ENCODE measurements around the gene VTN. TPM values are rescaled to one million over a fixed set of nuclear protein-coding genes. Genes with fewer than 3 reads are reported as not detected.

The VTN gene, protein sequence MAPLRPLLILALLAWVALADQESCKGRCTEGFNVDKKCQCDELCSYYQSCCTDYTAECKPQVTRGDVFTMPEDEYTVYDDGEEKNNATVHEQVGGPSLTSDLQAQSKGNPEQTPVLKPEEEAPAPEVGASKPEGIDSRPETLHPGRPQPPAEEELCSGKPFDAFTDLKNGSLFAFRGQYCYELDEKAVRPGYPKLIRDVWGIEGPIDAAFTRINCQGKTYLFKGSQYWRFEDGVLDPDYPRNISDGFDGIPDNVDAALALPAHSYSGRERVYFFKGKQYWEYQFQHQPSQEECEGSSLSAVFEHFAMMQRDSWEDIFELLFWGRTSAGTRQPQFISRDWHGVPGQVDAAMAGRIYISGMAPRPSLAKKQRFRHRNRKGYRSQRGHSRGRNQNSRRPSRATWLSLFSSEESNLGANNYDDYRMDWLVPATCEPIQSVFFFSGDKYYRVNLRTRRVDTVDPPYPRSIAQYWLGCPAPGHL
- total RNA-seq (1 to 10 TPM in 1 of 2 donors, under 1 TPM in 1; 0.40 to 2.5 TPM), polyA plus RNA-seq (1 to 10 TPM; 1.3 to 1.9 TPM)
- long read RNA-seq, donor 1, result 0 reads
- long read RNA-seq, donor 2, result 0 reads
- long read RNA-seq, donor 3, result 0 reads
- long read RNA-seq, donor 4, result 0 reads
- long read RNA-seq, donor 5, result 0 reads

DNA sequence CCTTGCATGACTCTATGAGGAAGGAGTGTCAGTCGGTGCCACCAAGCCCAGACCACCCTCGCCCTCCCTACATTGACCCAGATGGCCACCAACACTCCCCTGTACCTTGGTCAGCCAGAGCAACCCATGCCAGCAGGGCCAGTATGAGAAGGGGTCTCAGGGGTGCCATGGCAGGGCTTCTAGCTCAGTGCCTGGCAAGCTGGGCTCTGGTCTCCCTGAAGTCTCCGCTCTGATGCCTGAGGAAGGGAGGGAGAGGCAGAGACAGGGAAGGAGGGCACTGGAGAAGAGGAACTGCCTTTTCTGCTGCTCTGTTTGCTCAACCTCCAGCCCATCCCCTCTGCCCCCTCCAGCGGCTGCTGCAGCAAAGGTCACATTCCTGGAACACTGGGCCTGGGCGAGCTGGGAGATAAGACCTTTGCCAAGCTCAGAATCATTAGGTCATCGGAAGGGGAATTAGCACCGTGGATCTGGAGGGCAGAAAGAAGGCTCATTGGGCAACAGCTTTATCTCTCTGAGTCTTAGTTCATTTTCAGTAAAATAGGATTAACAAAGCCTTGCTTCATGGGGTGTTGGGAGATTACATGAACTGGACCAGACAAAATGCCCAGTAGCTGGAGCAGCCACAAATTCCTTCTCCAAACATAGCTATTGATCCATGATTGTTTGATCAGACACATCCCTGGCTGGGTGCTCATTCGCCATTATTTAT is at the start of gene VTN:
Gene VTN (minus strand): TSS at position 273 of the 709 bp plus-strand sequence. CDS start 104 bp downstream, at position 169.
- Histone ChIP-seq H3K4me1 (ENCODE audit: control insufficient read depth in 5 of 5, insufficient read depth in 5 of 5, low read length in 5 of 5) (peaks cover 0 to 21% (median 10%) of the 10 kb centered on the region in 5 donors), H3K36me3 (ENCODE audit: control insufficient read depth in 4 of 4, insufficient read depth in 4 of 4, low read length in 4 of 4) (no peaks in the 10 kb centered on the region), H3K27me3 (ENCODE audit: control insufficient read depth in 3 of 3, insufficient read depth in 3 of 3, low read length in 2 of 3) (no peaks in the 10 kb centered on the region), H3K9ac (ENCODE audit: insufficient read depth in 1 of 2, low read length in 2 of 2) (peak within 1 kb of the TSS in 1 of 2 donors; percentile 47), H3K9me3 (ENCODE audit: control insufficient read depth in 4 of 4, insufficient read depth in 3 of 4, low read length in 3 of 4) (no peaks in the 10 kb centered on the region), H3K27ac (ENCODE audit: low read depth in 1 of 2, low read length in 1 of 2) (peak within 1 kb of the TSS; percentile 12 to 61), H3K4me3 (peak within 1 kb of the TSS; percentile 10)
- WGBS, 2 donors, result 29 to 33% methylated on average over 8 of the region's 8 CpGs
- DNase-seq (peak; percentile 14 to 35 (median 26)), ATAC-seq (ENCODE audit: insufficient read depth, low FRiP score) (peak; percentile 30)
- TF ChIP-seq, protein P1, sequence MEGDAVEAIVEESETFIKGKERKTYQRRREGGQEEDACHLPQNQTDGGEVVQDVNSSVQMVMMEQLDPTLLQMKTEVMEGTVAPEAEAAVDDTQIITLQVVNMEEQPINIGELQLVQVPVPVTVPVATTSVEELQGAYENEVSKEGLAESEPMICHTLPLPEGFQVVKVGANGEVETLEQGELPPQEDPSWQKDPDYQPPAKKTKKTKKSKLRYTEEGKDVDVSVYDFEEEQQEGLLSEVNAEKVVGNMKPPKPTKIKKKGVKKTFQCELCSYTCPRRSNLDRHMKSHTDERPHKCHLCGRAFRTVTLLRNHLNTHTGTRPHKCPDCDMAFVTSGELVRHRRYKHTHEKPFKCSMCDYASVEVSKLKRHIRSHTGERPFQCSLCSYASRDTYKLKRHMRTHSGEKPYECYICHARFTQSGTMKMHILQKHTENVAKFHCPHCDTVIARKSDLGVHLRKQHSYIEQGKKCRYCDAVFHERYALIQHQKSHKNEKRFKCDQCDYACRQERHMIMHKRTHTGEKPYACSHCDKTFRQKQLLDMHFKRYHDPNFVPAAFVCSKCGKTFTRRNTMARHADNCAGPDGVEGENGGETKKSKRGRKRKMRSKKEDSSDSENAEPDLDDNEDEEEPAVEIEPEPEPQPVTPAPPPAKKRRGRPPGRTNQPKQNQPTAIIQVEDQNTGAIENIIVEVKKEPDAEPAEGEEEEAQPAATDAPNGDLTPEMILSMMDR (IDR thresholded peaks at IDR 0.05; ENCODE audit: control extremely low read depth, extremely low read depth), result no peak

DNA sequence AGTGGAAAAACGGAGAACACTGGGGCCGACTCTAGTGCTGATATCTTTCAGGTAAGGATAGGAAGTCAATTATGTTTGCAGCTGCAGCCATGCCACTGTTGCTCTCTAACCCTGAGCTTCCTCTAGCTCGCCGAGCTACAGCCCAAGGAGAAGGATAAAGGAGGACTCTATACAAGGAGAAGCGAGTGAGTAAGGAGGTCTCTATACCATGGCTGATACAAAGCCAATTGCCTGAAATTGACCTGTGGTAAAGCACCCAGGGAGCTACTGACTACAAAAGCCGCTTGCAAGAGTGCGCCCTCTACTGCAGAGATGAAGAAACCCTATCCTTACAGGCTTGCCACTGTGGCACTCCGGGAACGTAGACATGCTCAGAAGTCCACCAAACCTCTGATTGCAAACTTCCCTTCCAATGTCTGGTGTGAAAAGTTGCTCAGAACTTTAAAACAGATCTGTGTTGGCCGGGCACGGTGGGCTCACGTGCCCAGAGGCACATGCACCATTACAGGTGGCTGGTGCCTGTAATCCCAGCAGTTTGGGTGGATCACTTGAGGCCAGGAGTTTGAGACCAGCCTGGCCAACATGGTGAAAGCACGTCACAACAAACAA is 46.7 kb upstream of the VTN start:
- Histone ChIP-seq H3K4me1 (ENCODE audit: control insufficient read depth in 5 of 5, insufficient read depth in 5 of 5, low read length in 5 of 5) (no peaks in the 10 kb centered on the region), H3K27ac (ENCODE audit: low read depth in 1 of 2, low read length in 1 of 2) (no peak overlapping the region), H3K9ac (ENCODE audit: insufficient read depth in 1 of 2, low read length in 2 of 2) (no peak overlapping the region), H3K36me3 (ENCODE audit: control insufficient read depth in 4 of 4, insufficient read depth in 4 of 4, low read length in 4 of 4) (no peaks in the 10 kb centered on the region), H3K4me3 (no peak overlapping the region), H3K27me3 (ENCODE audit: control insufficient read depth in 3 of 3, insufficient read depth in 3 of 3, low read length in 2 of 3) (peaks cover 0 to 16% (median 6%) of the 10 kb centered on the region in 3 donors), H3K9me3 (ENCODE audit: control insufficient read depth in 4 of 4, insufficient read depth in 3 of 4, low read length in 3 of 4) (no peaks in the 10 kb centered on the region)
- ATAC-seq (ENCODE audit: insufficient read depth, low FRiP score), result no peak
- TF ChIP-seq, protein P1 (IDR thresholded peaks at IDR 0.05; ENCODE audit: control extremely low read depth, extremely low read depth), result peak; percentile 58
- peak in 2 of 3 donors; percentile 22 to 46 for DNase-seq
- 18 to 19% methylated on average over 13 of the region's 13 CpGs for WGBS, 2 donors

DNA sequence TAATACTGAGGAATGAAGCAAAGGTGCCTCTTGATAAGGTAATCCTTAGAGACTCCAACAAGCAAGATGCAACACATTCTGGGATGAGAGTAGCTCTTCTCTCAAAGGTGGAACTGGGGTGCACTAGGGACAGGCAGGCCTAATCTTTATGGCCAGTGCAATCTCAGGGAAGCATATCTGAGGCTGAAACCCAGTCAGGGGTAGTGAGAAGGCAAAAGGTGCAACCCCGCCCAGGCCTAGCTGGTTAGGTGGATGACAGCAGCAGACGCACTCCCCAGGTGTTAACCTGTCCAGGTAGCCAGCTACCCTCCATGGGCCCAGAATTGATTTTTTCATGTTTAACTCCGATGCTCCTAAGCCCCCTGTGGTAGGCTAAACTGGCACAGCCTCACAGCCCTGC is 45.8 kb upstream of the VTN start:
- H3K9me3 ChIP-seq (ENCODE audit: control insufficient read depth in 4 of 4, insufficient read depth in 3 of 4, low read length in 3 of 4), result no peaks in the 10 kb centered on the region
- no peak overlapping the region for H3K27ac ChIP-seq (ENCODE audit: low read depth in 1 of 2, low read length in 1 of 2)
- ATAC-seq (ENCODE audit: insufficient read depth, low FRiP score), result no peak
- peaks cover 0 to 19% (median 6%) of the 10 kb centered on the region in 3 donors for H3K27me3 ChIP-seq (ENCODE audit: control insufficient read depth in 3 of 3, insufficient read depth in 3 of 3, low read length in 2 of 3)
- no peak overlapping the region for H3K9ac ChIP-seq (ENCODE audit: insufficient read depth in 1 of 2, low read length in 2 of 2)
- H3K4me1 ChIP-seq (ENCODE audit: control insufficient read depth in 5 of 5, insufficient read depth in 5 of 5, low read length in 5 of 5), result no peaks in the 10 kb centered on the region
- H3K4me3 ChIP-seq, result no peak overlapping the region
- no peak for DNase-seq
- H3K36me3 ChIP-seq (ENCODE audit: control insufficient read depth in 4 of 4, insufficient read depth in 4 of 4, low read length in 4 of 4), result no peaks in the 10 kb centered on the region
- 94 to 96% methylated on average over 3 of the region's 3 CpGs for WGBS, 2 donors
- TF ChIP-seq, protein P1 (IDR thresholded peaks at IDR 0.05; ENCODE audit: control extremely low read depth, extremely low read depth), result no peak

All from lung (tissue), 16 donors.